Adrenal gland (tissue), 5 donors: Measurements from ENCODE around the gene NISCH.

Experiments
- CTCF ChIP-seq, 6 experiments: fragments of 450-650 bp in 4 of 6; fragments of 200-600 bp in 2 of 6; sonication (generic) in 1 of 6; IDR thresholded peaks; 1 replicate in 5 of 6; 2 replicates in 1 of 6; pipeline versions ENCODE4 v1.5.1 to v1.8.0; 2016 to 2021; ENCODE audit warnings: antibody characterized with exemption in 6 of 6, mild to moderate bottlenecking in 2 of 6, moderate library complexity in 1 of 6
- POLR2A ChIP-seq, 2 donors: fragments of 450-650 bp; IDR thresholded peaks; one replicate each; pipeline ENCODE4 v1.6.1; 2017; ENCODE audit warnings: antibody characterized with exemption in 2 of 2, mild to moderate bottlenecking in 2 of 2, moderate library complexity in 1 of 2
- donor health status: DM: no; HTN: no; CAD: no.

DNA sequence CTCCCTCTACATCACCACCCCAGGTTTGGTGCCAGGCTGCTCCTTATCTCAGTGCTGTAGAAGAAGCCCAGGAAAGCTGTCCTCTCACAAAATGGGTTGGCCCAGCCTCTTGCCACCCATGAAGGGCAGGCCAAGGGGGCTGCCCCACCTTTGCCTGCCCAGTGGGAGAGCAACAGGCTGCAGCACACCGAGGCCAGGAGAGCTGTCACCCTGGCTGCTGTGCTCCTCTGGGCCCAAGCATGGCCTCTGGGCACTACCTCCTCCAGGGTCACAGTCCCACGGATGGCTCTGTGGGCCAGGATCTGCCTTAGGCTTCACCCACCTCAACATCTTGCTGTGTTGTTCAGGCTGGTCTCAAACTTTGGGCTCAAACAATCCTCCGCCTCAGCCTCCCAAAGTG lies 33.3 kb downstream of the NISCH start:
- TF ChIP-seq CTCF (IDR thresholded peaks at IDR 0.05) (no peak), POLR2A (IDR thresholded peaks at IDR 0.05) (no peak)
